Epithelial cell of esophagus (primary cell): ENCODE results near the gene MRPS9.
A peak's percentile ranks its signal among the peaks of the same experiment; 100 is the strongest.

Experiments used
- DNase-seq: peaks from one replicate; pipeline ENCODE4 v3.0.0; 2010; ENCODE audit warnings: low read depth
- H3K4me3 ChIP-seq: 2 replicates; pipeline ENCODE4 v1.5.1; 2011; ENCODE audit warnings: mild to moderate bottlenecking, low read length, control low read depth
- TF ChIP-seq, protein P1 (sequence below): IDR thresholded peaks from 2 replicates; pipeline ENCODE4 v1.5.1; 2011; ENCODE audit warnings: low read depth, mild to moderate bottlenecking, low read length, control low read depth, inconsistent platforms; ENCODE audit not compliant: insufficient read depth; ENCODE audit errors: missing control alignments

The MRPS9 gene

DNA sequence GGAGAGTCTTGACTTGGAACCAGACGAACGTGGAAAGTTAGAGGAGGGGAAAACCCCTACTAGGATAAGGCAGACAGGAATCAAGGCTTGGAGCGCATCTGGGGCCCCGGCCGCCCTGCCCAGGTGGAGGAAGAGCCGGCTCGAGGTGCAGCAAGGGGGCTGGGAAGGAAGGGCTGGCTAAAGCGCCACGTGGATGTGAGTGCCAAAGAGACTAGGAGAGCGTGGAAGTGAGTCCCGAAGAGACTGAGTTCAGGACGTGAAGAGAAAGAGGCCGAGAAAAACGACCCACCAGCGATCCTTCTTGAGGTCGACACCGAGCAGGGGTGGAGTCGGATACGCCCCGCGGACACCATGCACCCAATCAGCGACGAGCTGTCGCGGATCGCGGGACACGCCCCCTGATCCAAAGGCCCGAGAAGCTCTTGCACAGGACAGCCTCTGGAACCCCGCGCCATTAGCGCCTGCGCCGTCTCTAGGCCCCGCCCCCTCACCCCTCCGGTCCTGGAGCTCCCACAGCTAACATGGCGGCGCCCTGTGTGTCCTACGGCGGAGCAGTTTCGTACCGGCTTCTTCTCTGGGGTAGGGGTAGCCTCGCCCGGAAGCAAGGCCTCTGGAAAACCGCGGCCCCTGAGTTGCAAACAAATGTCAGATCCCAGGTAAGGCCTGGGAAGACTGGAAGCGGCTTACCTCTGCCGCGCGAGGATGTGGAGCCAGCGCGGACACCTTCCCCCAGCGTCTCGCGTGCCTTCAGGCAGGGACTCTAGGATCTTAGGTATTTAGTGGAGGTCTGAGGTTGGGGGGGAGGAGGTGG, at the start of gene MRPS9:
Gene MRPS9, plus strand, starts transcription at position 498 of the 811 bp plus-strand sequence. Its CDS starts 24 bp downstream, at position 522.
- peak within 1 kb of the TSS; percentile 98 for H3K4me3 ChIP-seq
- TF ChIP-seq, protein P1, sequence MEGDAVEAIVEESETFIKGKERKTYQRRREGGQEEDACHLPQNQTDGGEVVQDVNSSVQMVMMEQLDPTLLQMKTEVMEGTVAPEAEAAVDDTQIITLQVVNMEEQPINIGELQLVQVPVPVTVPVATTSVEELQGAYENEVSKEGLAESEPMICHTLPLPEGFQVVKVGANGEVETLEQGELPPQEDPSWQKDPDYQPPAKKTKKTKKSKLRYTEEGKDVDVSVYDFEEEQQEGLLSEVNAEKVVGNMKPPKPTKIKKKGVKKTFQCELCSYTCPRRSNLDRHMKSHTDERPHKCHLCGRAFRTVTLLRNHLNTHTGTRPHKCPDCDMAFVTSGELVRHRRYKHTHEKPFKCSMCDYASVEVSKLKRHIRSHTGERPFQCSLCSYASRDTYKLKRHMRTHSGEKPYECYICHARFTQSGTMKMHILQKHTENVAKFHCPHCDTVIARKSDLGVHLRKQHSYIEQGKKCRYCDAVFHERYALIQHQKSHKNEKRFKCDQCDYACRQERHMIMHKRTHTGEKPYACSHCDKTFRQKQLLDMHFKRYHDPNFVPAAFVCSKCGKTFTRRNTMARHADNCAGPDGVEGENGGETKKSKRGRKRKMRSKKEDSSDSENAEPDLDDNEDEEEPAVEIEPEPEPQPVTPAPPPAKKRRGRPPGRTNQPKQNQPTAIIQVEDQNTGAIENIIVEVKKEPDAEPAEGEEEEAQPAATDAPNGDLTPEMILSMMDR: no peak
- DNase-seq: peak; percentile 99

DNA sequence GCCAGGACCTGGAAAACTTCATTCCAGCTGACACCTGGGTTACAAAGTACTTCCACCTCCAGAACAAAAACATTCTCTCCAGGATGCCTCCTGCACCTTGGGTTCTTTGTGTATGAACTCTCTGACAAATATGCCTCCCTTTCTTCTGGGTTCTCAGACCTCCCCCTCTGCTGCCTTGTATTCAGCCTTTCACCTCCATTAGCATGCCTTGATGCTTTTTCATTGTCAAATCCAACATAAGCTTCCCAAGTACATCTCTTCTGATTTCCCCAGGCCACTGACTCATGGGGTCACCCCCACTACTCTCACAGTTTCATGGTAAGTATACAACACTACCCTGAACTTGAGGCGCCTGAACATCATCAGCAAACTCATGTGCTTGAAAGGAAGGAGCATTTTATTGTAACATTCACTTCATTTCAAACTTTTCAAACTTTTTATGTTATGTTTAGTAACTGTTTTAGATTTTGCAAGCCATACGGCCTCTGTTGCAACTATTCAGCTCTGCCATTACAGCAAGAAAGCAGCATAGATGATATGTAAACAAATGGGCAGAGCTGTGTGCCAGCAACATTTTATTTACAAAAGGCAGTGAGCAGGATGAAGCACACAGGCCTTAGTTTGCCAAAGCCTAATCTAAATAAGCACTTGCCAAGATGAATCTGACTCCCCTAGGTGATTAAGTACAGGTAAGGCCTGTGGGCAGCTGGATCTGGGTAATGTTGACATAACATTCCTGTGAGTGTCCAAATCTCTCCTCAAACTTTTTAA, 32.5 kb upstream of the MRPS9 start:
- TF ChIP-seq, protein P1: no peak
- no peak overlapping the region for H3K4me3 ChIP-seq

DNA sequence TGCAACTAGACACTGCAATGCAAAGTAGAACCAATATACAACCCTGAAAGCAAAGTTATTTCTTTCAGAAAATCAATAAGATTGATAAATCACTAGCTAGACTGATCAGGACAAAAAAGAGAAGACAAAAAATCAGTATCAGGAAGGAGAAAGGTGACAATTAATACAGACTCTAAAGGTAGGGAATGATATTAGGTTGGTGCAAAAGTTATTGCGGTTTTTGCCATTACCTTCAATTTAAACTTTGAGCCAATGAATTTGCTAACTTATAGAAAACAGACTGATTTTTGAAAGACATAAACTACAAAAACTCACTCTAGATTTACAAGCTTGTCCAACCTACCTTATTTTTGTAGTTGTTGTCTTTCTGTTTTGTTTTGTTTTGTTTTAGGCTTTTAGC, 30.5 kb upstream of the MRPS9 start:
- no peak overlapping the region for H3K4me3 ChIP-seq
- DNase-seq: no peak
- TF ChIP-seq, protein P1: no peak

More for the DNA sequence above, 32.5 kb upstream of the MRPS9 start:
- peak; percentile 39 for DNase-seq

DNA sequence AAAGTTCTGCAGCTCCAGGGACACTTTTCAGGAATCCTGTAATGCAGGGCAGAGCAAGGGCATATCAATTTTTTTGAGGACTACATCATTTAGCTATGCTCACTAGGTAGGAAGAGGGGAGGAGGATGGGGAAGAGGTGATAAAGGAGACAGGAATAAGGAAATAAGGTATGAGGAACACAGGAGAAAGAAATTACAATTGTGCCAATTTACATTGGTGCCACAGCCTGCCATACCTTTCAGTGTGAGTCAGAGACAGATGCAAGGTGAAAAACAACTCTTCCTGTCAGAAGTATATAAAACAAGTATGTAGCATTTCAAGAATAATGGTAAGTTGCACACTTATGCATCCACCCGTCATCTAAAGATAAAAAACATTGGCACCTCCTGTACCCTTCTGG, 5.4 kb upstream of the MRPS9 start:
- H3K4me3 ChIP-seq: no peak overlapping the region
- TF ChIP-seq, protein P1: no peak
- peak; percentile 46 for DNase-seq

DNA sequence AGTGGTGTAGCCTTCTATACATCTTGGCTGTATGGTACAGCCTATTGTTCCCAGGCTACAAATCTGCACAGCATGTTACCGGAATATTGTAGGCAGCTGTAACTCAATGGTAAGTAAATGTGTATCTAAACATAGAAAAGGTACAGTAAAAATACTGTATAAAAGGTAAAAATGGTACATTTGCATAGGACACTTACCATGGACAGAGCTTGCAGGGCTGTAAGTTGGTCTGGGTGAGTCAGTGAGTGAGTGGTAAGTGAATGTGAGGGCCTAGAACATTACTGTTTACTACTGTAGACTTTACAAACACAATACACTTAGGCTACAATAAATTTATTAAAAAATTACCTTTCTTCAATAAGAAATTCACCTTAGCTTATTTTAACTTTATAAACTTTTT, 3.7 kb upstream of the MRPS9 start:
- DNase-seq: peak; percentile 25
- H3K4me3 ChIP-seq: no peak overlapping the region
- TF ChIP-seq, protein P1: no peak

DNA sequence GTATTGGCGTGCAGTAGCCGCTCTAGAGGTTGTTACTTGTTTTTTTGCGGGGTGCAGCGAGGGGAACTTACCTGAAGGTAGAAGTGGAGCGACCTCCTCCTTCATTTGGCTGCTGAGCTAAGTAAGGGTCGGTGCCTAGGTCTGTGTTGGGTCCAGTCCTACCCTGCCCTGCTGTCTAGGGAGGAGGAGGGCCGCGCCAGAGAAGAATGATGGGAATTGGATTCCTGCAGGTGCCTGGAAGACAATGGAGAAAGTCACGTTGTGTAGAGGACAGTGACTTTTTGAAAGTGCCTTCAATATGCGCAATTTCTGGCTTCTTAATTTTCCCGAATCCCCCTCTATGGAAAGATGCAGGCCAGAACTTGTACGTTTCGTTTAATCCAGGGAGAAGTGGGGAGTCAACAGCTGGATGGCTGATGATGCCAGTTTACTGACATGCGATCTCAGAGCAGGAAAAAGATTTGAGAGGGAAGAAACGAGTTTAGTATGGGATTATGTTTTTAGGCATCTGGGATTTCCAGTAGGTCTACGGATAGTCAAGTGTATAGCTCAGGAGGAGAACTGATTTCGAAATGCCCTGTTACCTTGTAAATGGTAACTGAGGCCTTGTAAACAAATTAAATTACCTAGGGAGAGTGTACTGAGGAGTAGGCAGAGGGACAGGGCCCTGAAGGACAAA, 653 bp downstream of the MRPS9 start:
- TF ChIP-seq, protein P1: no peak
- peak; percentile 21 for DNase-seq
- peak overlapping the region; percentile 98 for H3K4me3 ChIP-seq
